HepG2 (cell line): ENCODE measurements around the gene FDXR. TPM values are rescaled to one million over a fixed set of nuclear protein-coding genes. Genes with fewer than 3 reads are reported as not detected.

ENCODE experiments used
- ATAC-seq: fragments of 200-7000 bp; cut with Tn5 transposase; 3 replicates; pipeline ENCODE4 v1.9.1; 2020; ENCODE audit warnings: mild to moderate bottlenecking, moderate library complexity
- BruUV-seq: library from RNA; stranded (reverse); fragments of 400-500 nt; replicated peaks from 2 replicates; lab custom pipeline; 2021; lab: Mats Ljungman, UMichigan
- CTCF ChIA-PET: fragments of 300-600 bp; formaldehyde crosslinking; extraction: SDS; loops from one replicate; lab custom pipeline; 2021; ENCODE audit warnings: low total read pairs, inconsistent platforms, low intra/inter-chr PET ratio; lab: Yijun Ruan, JAX
- POLR2A ChIA-PET: fragments of 350-600 bp; sonication (Branson Sonifier 250); formaldehyde crosslinking; loops from one replicate; lab custom pipeline; 2020; ENCODE audit warnings: antibody characterized with exemption, inconsistent platforms; lab: Yijun Ruan, JAX
- DNase-seq: peaks from one replicate; pipeline ENCODE4 v3.0.0-alpha.2; 2015; ENCODE audit warnings: low spot score
- FAIRE-seq: peaks from 3 replicates; lab custom pipeline; 2011; peaks lifted over from hg19 to GRCh38; lab: Jason Lieb, UNC
- H2AFZ ChIP-seq: one replicate; pipeline ENCODE4 v1.6.1; 2011; ENCODE audit warnings: low read length, inconsistent platforms
- H3K27ac ChIP-seq: fragments of 300-600 bp; 3 replicates; pipeline ENCODE4 v1.8.0; 2011; ENCODE audit warnings: mixed run types, mild to moderate bottlenecking, mixed read lengths, low read length, inconsistent platforms; ENCODE audit not compliant: insufficient read depth; ENCODE audit errors: extremely low read length
- H3K27me3 ChIP-seq, 2 experiments: fragments of 200-600 bp in 1 of 2; 2 replicates in 1 of 2; 3 replicates in 1 of 2; pipeline versions ENCODE4 v1.6.0 to v1.8.0; 2011; ENCODE audit warnings: low read length in 2 of 2, mild to moderate bottlenecking in 2 of 2, moderate library complexity in 2 of 2, inconsistent platforms in 1 of 2; ENCODE audit not compliant: insufficient read depth in 2 of 2, control insufficient read depth in 1 of 2
- H3K36me3 ChIP-seq, 2 experiments: fragments of 200-600 bp in 1 of 2; replicated peaks in 1 of 2; 2 replicates in 1 of 2; 3 replicates in 1 of 2; pipeline versions ENCODE4 v1.5.1 to v1.8.0; 2011; ENCODE audit warnings: low read length in 2 of 2, inconsistent platforms in 1 of 2; ENCODE audit not compliant: insufficient read depth in 2 of 2, control insufficient read depth in 1 of 2
- H3K4me1 ChIP-seq: 2 replicates; pipeline ENCODE4 v1.5.1; 2012; ENCODE audit warnings: low read length, inconsistent platforms; ENCODE audit not compliant: insufficient read depth
- H3K4me2 ChIP-seq: 2 replicates; pipeline ENCODE4 v1.6.0; 2011; ENCODE audit warnings: low read depth, low read length, inconsistent platforms
- H3K4me3 ChIP-seq, 3 experiments: fragments of 200-600 bp in 1 of 3; sonication (generic), shearing (Covaris generic) in 1 of 3; replicated peaks in 1 of 3; 2 replicates each; pipeline ENCODE4 v1.5.1; 2011 to 2016; ENCODE audit warnings: low read length in 3 of 3, inconsistent platforms in 2 of 3, low read depth in 2 of 3, mild to moderate bottlenecking in 2 of 3, control low read depth in 1 of 3, mixed read lengths in 1 of 3; ENCODE audit not compliant: insufficient read depth in 1 of 3
- H3K79me2 ChIP-seq: one replicate; pipeline ENCODE4 v1.6.1; 2011; ENCODE audit warnings: low read length, inconsistent platforms; ENCODE audit not compliant: insufficient read depth
- H3K9ac ChIP-seq: 2 replicates; pipeline ENCODE4 v1.6.0; 2011; ENCODE audit warnings: mild to moderate bottlenecking, low read depth, low read length, inconsistent platforms; ENCODE audit not compliant: insufficient read depth
- H3K9me3 ChIP-seq: 2 replicates; pipeline ENCODE4 v1.5.1; 2012; ENCODE audit warnings: mild to moderate bottlenecking, low read length
- H4K20me1 ChIP-seq: 2 replicates; pipeline ENCODE4 v1.6.0; 2011; ENCODE audit warnings: inconsistent platforms, mild to moderate bottlenecking, low read length, moderate library complexity; ENCODE audit not compliant: insufficient read depth
- DDIT3 ChIP-seq: sonication (generic); formaldehyde crosslinking; IDR thresholded peaks from 2 replicates; pipeline ENCODE4 v1.4.0; 2020; ENCODE audit warnings: mild to moderate bottlenecking, missing genetic modification reagents
- ETV6 ChIP-seq: sonication (generic); formaldehyde crosslinking; conservative IDR thresholded peaks from 2 replicates; pipeline ENCODE4 v1.4.0; 2020; ENCODE audit warnings: missing genetic modification reagents
- HIVEP1 ChIP-seq: sonication (generic); formaldehyde crosslinking; IDR thresholded peaks from 2 replicates; pipeline ENCODE4 v1.4.0; 2020; ENCODE audit warnings: mild to moderate bottlenecking, missing genetic modification reagents
- KDM3A ChIP-seq: IDR thresholded peaks from 2 replicates; pipeline ENCODE4 v1.6.1; 2018; ENCODE audit warnings: low read depth, missing compliant biosample characterization
- SIN3B ChIP-seq: fragments of 150-350 bp; IDR thresholded peaks from 2 replicates; pipeline ENCODE4 v1.6.1; 2014; ENCODE audit warnings: low read length
- WGBS: methylation state at CpG from one replicate; pipeline ENCODE4 v1.1.6; 2017; ENCODE audit warnings: low lambda C conversion rate; 5-methylcytosine and 5-hydroxymethylcytosine counted together
- in situ Hi-C: cut with HindIII; loops from 2 replicates; pipeline ENCODE4 v1.10.0; 2017; ENCODE audit warnings: low pct_unique_long_range_greater_than_20kb; ENCODE audit not compliant: extremely low pct_ligation_motif_present
- intact Hi-C: fragments of 100-400 bp; cut with micrococcal nuclease; formaldehyde crosslinking; loops from one replicate; pipeline ENCODE4 v1.10.0; 2022; ENCODE audit not compliant: unreplicated experiment
- polyA plus RNA-seq, 8 experiments: library from polyadenylated mRNA; depleted of rRNA in 3 of 8; stranded (reverse) in 7 of 8; unstranded in 1 of 8; fragments of >200 nt; fragmentation: Illumina TruSeq in 4 of 8; extraction: Trizol in 4 of 8; gene quantifications; 2 replicates each; pipeline versions ENCODE4 v1.2.1 to v1.2.3, GENCODE V29; 2011 to 2016; ENCODE audit warnings: low read depth in 4 of 8, missing spikeins in 1 of 8, mixed read lengths in 1 of 8; ENCODE audit not compliant: insufficient read depth in 1 of 8
- total RNA-seq, 5 experiments: library from RNA; depleted of rRNA; stranded (reverse); fragments of >200 nt; fragmentation: Illumina TruSeq; extraction: Trizol; gene quantifications; 2 replicates each; pipeline ENCODE4 v1.2.3, GENCODE V29; 2016; ENCODE audit warnings: low read depth in 1 of 5

Gene FDXR
- total and polyA plus RNA-seq, 2 of the 13 experiments (the other 11 are each of a cell fraction or from before 2014, with no cell fraction given), result 23.4 to 116 TPM

- no peak for TF ChIP-seq HIVEP1 (CRISPR knock-in tag)
- TF ChIP-seq DDIT3 (CRISPR knock-in tag), result no peak
- TF ChIP-seq ETV6 (CRISPR knock-in tag), result no peak
- TF ChIP-seq, all 625 proteins: peak for 0
Observed at GRCh38 chr17:74836691-74837467, 35.9 kb downstream of the FDXR start (continued).

- ATAC-seq (no peak), FAIRE-seq (no peak)
Observed at GRCh38 chr17:74836191-74836590, 36.6 kb downstream of the FDXR start.

More at GRCh38 chr17:74836191-74836590, 36.6 kb downstream of the FDXR start:
- Histone ChIP-seq H4K20me1 (no peaks in the 10 kb centered on the region), H3K4me3 (no peak overlapping the region), H3K36me3 (peaks cover 3% of the 10 kb centered on the region in 2 experiments; a peak in 1 of 5 replicates), H3K9ac (no peak overlapping the region), H3K27me3 (no peaks in the 10 kb centered on the region), H3K4me1 (peaks cover 19% of the 10 kb centered on the region), H3K9me3 (no peaks in the 10 kb centered on the region), H2AFZ (no peak overlapping the region), H3K4me2 (no peak overlapping the region), H3K79me2 (no peaks in the 10 kb centered on the region), H3K27ac (no peak overlapping the region)
- TF ChIP-seq KDM3A (no peak), SIN3B (no peak)
- in situ Hi-C loops (no loop called here), intact Hi-C loops (no loop called here)
- 93% methylated on average over 26 of the region's 26 CpGs for WGBS
- ChIA-PET POLR2A (no interaction called here), CTCF (no interaction called here)
- no TSS peak for BruUV-seq
- no peak for DNase-seq
